Cardiac fibroblast (primary cell): Measurements from ENCODE around the gene SETBP1.

Experiments
- DNase-seq, 2 donors: peaks; one replicate each; pipeline versions ENCODE4 v3.0.0 to v3.0.0-alpha.2; 2010; ENCODE audit warnings: low read depth in 2 of 2
- H3K4me3 ChIP-seq, 2 donors: replicated peaks in 1 of 2; 1 replicate in 1 of 2; 2 replicates in 1 of 2; pipeline ENCODE4 v1.5.1; 2011; ENCODE audit warnings: low read depth in 2 of 2, low read length in 2 of 2, mild to moderate bottlenecking in 2 of 2, moderate library complexity in 1 of 2
- CTCF ChIP-seq: IDR thresholded peaks from one replicate; pipeline ENCODE4 v1.5.1; 2011; ENCODE audit warnings: low read depth, mild to moderate bottlenecking, low read length, inconsistent platforms

SETBP1 gene

GRCh38 chr18:44747157-44747556 lies 66.5 kb downstream of the SETBP1 start:
- no peak for TF ChIP-seq CTCF
- no peak for DNase-seq
- H3K4me3 ChIP-seq = no peak overlapping the region

- H3K4me3 ChIP-seq = no peak overlapping the region
- DNase-seq = no peak
- TF ChIP-seq CTCF = no peak
These were observed 67.9 kb downstream of the SETBP1 start for GRCh38 chr18:44748582-44748981.

- no peak overlapping the region for H3K4me3 ChIP-seq
- no peak for TF ChIP-seq CTCF
- DNase-seq = no peak
These were observed 70.1 kb downstream of the SETBP1 start for GRCh38 chr18:44750774-44751173.

GRCh38 chr18:44754567-44754966 lies 73.9 kb downstream of the SETBP1 start:
- H3K4me3 ChIP-seq = no peak overlapping the region
- no peak for DNase-seq
- TF ChIP-seq CTCF = no peak

- no peak overlapping the region for H3K4me3 ChIP-seq
- TF ChIP-seq CTCF = no peak
- DNase-seq = no peak
These were observed 78.4 kb downstream of the SETBP1 start for GRCh38 chr18:44758861-44759631.

GRCh38 chr18:44759925-44760342 lies 79.2 kb downstream of the SETBP1 start:
- no peak for TF ChIP-seq CTCF
- no peak overlapping the region for H3K4me3 ChIP-seq
- DNase-seq = no peak

GRCh38 chr18:44761812-44762211 lies 81.1 kb downstream of the SETBP1 start:
- no peak for TF ChIP-seq CTCF
- H3K4me3 ChIP-seq = no peak overlapping the region
- DNase-seq = no peak
